SJSA1 (cell line): ENCODE data around the gene PITPNM3. TPM values are rescaled to one million over a fixed set of nuclear protein-coding genes. Genes with fewer than 3 reads are reported as not detected.

Experiments
- DNase-seq, 2 experiments: peaks; one replicate each; pipeline ENCODE4 v3.0.0-alpha.2; 2015 to 2020; ENCODE audit warnings: low spot score in 2 of 2, low read depth in 1 of 2
- H3K27ac ChIP-seq: fragments of 250-450 bp; sonication (Bioruptor Pico); 2 replicates; pipeline ENCODE4 v1.5.1; 2020; ENCODE audit warnings: mild to moderate bottlenecking, moderate library complexity
- H3K27me3 ChIP-seq: fragments of 250-450 bp; sonication (Bioruptor Pico); replicated peaks from 2 replicates; pipeline ENCODE4 v1.5.1; 2020; ENCODE audit warnings: mild to moderate bottlenecking, moderate library complexity
- H3K36me3 ChIP-seq: fragments of 250-450 bp; sonication (Bioruptor Pico); 2 replicates; pipeline ENCODE4 v1.5.1; 2020; ENCODE audit warnings: mild to moderate bottlenecking
- H3K4me1 ChIP-seq: fragments of 250-450 bp; sonication (Bioruptor Pico); replicated peaks from 2 replicates; pipeline ENCODE4 v1.6.1; 2021; ENCODE audit warnings: mild to moderate bottlenecking
- H3K4me3 ChIP-seq: fragments of 250-450 bp; sonication (Bioruptor Pico); 2 replicates; pipeline ENCODE4 v1.5.1; 2020; ENCODE audit warnings: mild to moderate bottlenecking
- H3K9me3 ChIP-seq: fragments of 250-450 bp; sonication (Bioruptor Pico); replicated peaks from 2 replicates; pipeline ENCODE4 v1.5.1; 2020; ENCODE audit warnings: mild to moderate bottlenecking
- total RNA-seq: library from RNA; depleted of rRNA; stranded (reverse); fragments of >200 nt; shearing (Covaris generic); gene quantifications from 2 replicates; pipeline ENCODE4 v1.2.3, GENCODE V29; 2014

The PITPNM3 gene
- total RNA-seq, 1 experiment from 2014 or later: 8.6 TPM

- no peak for DNase-seq
- H3K27me3 ChIP-seq: no peaks in the 10 kb centered on the region
- H3K9me3 ChIP-seq: no peaks in the 10 kb centered on the region
- no peak overlapping the region for H3K4me3 ChIP-seq
- no peak overlapping the region for H3K27ac ChIP-seq
- H3K36me3 ChIP-seq: no peaks in the 10 kb centered on the region; the same call in 1 of the 2 replicates
- no peaks in the 10 kb centered on the region for H3K4me1 ChIP-seq
These were observed 14.5 kb downstream of the PITPNM3 start for GRCh38 chr17:6541886-6542285.

DNA sequence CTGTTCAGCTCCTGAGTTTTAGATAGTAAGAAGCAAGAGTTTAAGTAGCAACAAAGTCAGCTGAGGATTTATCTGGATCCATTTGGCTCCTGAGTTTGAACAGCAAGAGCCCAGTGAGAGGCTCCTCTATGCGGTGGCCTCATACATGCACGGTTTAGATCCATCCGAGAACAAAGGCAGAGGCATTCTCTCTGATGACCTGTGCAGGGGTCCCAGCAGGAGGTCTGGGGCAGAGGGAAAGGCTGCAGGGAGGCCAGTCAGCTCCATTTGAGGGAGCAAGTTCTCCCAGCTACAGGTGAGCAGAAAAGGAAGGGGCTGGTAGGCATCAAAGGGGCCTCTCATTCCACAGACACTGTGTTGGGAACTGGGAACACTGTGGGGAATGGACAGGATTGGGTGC, 16.5 kb downstream of the PITPNM3 start:
- no peak overlapping the region for H3K4me3 ChIP-seq
- H3K4me1 ChIP-seq: no peaks in the 10 kb centered on the region
- no peak overlapping the region for H3K27ac ChIP-seq
- H3K36me3 ChIP-seq: no peaks in the 10 kb centered on the region; the same call in 1 of the 2 replicates
- H3K27me3 ChIP-seq: no peaks in the 10 kb centered on the region
- DNase-seq: no peak
- no peaks in the 10 kb centered on the region for H3K9me3 ChIP-seq

DNA sequence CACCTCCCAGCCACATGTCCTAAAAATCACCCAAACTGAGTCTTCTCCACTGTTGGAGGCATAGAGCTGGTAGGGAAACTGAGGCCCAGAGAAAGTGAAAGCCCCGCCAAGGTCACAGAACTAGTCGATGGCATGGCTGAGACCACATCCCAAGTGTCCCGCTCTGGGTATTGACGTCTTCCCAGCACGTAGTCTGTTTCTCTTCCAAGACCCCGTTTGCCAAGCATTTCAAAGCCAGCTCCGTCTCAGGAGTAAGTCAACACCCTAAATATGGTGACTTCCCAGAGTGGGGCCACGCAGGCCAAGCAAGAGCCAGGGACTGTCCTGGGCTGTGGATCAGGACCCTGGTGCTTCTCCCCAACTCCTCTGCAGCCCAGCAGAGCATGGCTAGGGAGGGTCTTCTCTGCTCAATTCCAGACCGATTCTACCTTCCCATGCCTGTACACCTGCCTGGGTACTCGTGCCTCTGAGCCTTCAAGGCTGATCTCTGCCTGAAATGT, 19.7 kb downstream of the PITPNM3 start:
- Histone ChIP-seq H3K4me3 (no peak overlapping the region), H3K9me3 (no peaks in the 10 kb centered on the region), H3K4me1 (no peaks in the 10 kb centered on the region), H3K36me3 (no peaks in the 10 kb centered on the region), H3K27ac (no peak overlapping the region), H3K27me3 (no peaks in the 10 kb centered on the region)
- no peak for DNase-seq

- DNase-seq: no peak
- Histone ChIP-seq H3K9me3 (no peaks in the 10 kb centered on the region), H3K27me3 (no peaks in the 10 kb centered on the region), H3K36me3 (no peaks in the 10 kb centered on the region), H3K4me1 (no peaks in the 10 kb centered on the region), H3K4me3 (no peak overlapping the region), H3K27ac (no peak overlapping the region)
These were observed 20.3 kb downstream of the PITPNM3 start for GRCh38 chr17:6536053-6536452.

- no peaks in the 10 kb centered on the region for H3K4me1 ChIP-seq
- H3K27me3 ChIP-seq: no peaks in the 10 kb centered on the region
- no peaks in the 10 kb centered on the region for H3K9me3 ChIP-seq
- H3K4me3 ChIP-seq: no peak overlapping the region
- no peaks in the 10 kb centered on the region for H3K36me3 ChIP-seq
- no peak overlapping the region for H3K27ac ChIP-seq
- no peak for DNase-seq
These were observed 21.4 kb downstream of the PITPNM3 start for GRCh38 chr17:6534846-6535514.

GRCh38 chr17:6532441-6532885, 23.9 kb downstream of the PITPNM3 start:
- no peak overlapping the region for H3K4me3 ChIP-seq
- H3K9me3 ChIP-seq: no peaks in the 10 kb centered on the region
- no peaks in the 10 kb centered on the region for H3K4me1 ChIP-seq
- no peak overlapping the region for H3K27ac ChIP-seq
- no peak for DNase-seq
- no peaks in the 10 kb centered on the region for H3K36me3 ChIP-seq
- no peaks in the 10 kb centered on the region for H3K27me3 ChIP-seq

- DNase-seq: no peak
- Histone ChIP-seq H3K27me3 (no peaks in the 10 kb centered on the region), H3K9me3 (no peaks in the 10 kb centered on the region), H3K4me3 (no peak overlapping the region), H3K36me3 (no peaks in the 10 kb centered on the region), H3K27ac (no peak overlapping the region), H3K4me1 (no peaks in the 10 kb centered on the region)
These were observed 24.8 kb downstream of the PITPNM3 start for GRCh38 chr17:6531575-6531974.

- Histone ChIP-seq H3K4me3 (no peak overlapping the region), H3K9me3 (no peaks in the 10 kb centered on the region), H3K27me3 (no peaks in the 10 kb centered on the region), H3K27ac (no peak overlapping the region), H3K4me1 (no peaks in the 10 kb centered on the region), H3K36me3 (no peaks in the 10 kb centered on the region)
- no peak for DNase-seq
These were observed 25.9 kb downstream of the PITPNM3 start for GRCh38 chr17:6530324-6530920.

GRCh38 chr17:6528557-6528956, 27.8 kb downstream of the PITPNM3 start:
- Histone ChIP-seq H3K27ac (no peak overlapping the region), H3K4me1 (peaks cover 9% of the 10 kb centered on the region), H3K27me3 (no peaks in the 10 kb centered on the region), H3K36me3 (no peaks in the 10 kb centered on the region), H3K9me3 (no peaks in the 10 kb centered on the region), H3K4me3 (no peak overlapping the region)
- DNase-seq: no peak

DNA sequence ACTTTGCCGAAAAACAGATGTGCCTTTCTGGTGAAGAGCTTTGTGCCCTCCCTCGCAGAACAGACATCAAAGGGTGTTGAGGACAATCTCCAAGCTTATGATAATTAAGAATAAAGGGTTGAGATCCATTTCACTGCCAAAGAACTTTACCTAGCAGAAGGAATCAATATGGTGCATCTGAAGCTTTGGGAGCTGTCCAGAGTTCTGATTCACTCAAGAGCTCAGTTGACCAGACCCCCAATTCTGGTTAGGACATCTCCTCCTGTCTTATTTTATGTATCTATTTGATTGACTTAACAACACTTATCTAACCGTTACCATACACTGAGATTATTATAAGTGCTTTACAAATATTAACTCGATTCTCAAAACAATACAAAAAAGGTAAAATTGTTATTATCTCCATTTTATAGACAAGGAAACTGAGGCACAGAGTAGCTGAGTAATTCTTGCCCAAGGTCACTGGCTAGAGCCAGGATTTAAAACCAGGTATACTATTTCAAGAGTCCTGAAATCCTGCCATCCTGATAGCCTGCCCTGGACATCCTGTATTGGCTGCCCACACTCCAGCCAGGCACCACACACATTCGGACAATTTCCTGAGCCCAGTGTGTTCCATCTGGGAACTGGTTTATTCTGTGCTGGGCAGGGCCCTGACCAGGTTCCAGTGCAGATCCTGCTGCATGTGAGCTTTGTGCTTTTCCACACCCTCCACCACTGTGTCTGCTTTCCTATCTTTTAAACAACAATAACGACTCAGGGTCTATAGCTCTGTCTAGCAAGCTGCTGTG, 29.8 kb downstream of the PITPNM3 start:
- Histone ChIP-seq H3K36me3 (no peaks in the 10 kb centered on the region), H3K4me3 (no peak overlapping the region), H3K4me1 (peaks cover 23% of the 10 kb centered on the region), H3K9me3 (no peaks in the 10 kb centered on the region), H3K27me3 (no peaks in the 10 kb centered on the region), H3K27ac (no peak overlapping the region)
- DNase-seq: no peak

GRCh38 chr17:6525731-6526130, 30.6 kb downstream of the PITPNM3 start:
- no peak overlapping the region for H3K4me3 ChIP-seq
- no peak overlapping the region for H3K27ac ChIP-seq
- peaks cover 2% of the 10 kb centered on the region; the same call in 1 of the 2 replicates for H3K36me3 ChIP-seq

DNA sequence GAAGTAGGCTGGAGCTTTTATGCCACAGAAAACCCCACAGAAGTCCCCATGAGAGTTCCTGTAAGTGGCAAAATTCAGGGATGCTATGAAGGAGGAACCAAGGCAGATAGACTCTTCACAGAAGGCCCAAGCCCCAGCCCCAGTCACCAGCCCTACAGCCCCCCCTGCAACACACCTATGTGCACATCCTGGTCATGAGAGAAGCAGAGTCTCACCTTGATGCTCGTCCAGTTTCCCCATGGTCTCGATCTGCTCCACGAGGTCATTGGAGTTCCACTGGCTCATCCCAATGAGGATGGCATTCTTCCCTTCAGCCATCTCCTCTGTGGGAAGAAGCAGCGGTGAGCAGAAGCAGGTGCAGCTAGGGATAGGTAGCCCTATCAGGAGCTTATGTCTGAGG, 31.2 kb downstream of the PITPNM3 start:
- H3K27me3 ChIP-seq: no peaks in the 10 kb centered on the region
- no peak overlapping the region for H3K27ac ChIP-seq
- DNase-seq: no peak
- no peaks in the 10 kb centered on the region for H3K9me3 ChIP-seq
- H3K4me3 ChIP-seq: no peak overlapping the region
- H3K4me1 ChIP-seq: peaks cover 23% of the 10 kb centered on the region
- H3K36me3 ChIP-seq: peaks cover 3% of the 10 kb centered on the region; the same call in 1 of the 2 replicates

More at GRCh38 chr17:6525731-6526130, 30.6 kb downstream of the PITPNM3 start:
- peaks cover 23% of the 10 kb centered on the region for H3K4me1 ChIP-seq
- no peak for DNase-seq
- H3K9me3 ChIP-seq: no peaks in the 10 kb centered on the region
- no peaks in the 10 kb centered on the region for H3K27me3 ChIP-seq

DNA sequence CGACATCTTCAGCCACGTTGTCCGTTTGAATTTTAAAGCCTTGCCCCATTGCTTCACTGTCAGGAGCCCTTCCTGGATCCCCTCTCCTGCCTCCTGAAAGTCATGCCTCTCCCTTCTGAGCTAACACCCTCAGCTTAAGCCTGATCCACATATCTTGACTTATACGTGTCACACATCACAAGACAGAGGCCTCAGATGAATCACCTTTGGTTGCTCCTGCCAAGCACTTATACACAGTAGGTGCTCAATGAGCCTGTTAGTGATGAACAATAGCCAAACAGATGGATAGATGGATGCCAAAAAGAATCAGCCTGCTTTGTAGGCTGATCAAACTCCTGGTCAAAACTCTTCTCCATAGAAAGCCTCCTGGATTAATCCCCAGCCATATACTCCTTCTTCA, 31.8 kb downstream of the PITPNM3 start:
- Histone ChIP-seq H3K27me3 (no peaks in the 10 kb centered on the region), H3K36me3 (peaks cover 3% of the 10 kb centered on the region; the same call in 1 of the 2 replicates), H3K9me3 (no peaks in the 10 kb centered on the region), H3K27ac (no peak overlapping the region), H3K4me1 (peaks cover 23% of the 10 kb centered on the region), H3K4me3 (no peak overlapping the region)
- DNase-seq: no peak
